Measurements from ENCODE around the gene KPNB1.

Gene KPNB1

GRCh38 chr17:47724705-47725104 lies 75.0 kb downstream of the KPNB1 start:
- TF ChIP-seq SCRT2 (tag by site-specific recombination; IDR thresholded peaks at IDR 0.05) = no peak
- TF ChIP-seq ZNF174 (tag by site-specific recombination; IDR thresholded peaks at IDR 0.05) = no peak
- no peak for TF ChIP-seq ZNF311 (tag by site-specific recombination; IDR thresholded peaks at IDR 0.05; ENCODE audit: borderline replicate concordance)
- TF ChIP-seq BCL6B (tag by site-specific recombination; IDR thresholded peaks at IDR 0.05) = no peak
- TF ChIP-seq ZNF837 (tag by site-specific recombination; IDR thresholded peaks at IDR 0.05) = no peak
- TF ChIP-seq, protein P1, sequence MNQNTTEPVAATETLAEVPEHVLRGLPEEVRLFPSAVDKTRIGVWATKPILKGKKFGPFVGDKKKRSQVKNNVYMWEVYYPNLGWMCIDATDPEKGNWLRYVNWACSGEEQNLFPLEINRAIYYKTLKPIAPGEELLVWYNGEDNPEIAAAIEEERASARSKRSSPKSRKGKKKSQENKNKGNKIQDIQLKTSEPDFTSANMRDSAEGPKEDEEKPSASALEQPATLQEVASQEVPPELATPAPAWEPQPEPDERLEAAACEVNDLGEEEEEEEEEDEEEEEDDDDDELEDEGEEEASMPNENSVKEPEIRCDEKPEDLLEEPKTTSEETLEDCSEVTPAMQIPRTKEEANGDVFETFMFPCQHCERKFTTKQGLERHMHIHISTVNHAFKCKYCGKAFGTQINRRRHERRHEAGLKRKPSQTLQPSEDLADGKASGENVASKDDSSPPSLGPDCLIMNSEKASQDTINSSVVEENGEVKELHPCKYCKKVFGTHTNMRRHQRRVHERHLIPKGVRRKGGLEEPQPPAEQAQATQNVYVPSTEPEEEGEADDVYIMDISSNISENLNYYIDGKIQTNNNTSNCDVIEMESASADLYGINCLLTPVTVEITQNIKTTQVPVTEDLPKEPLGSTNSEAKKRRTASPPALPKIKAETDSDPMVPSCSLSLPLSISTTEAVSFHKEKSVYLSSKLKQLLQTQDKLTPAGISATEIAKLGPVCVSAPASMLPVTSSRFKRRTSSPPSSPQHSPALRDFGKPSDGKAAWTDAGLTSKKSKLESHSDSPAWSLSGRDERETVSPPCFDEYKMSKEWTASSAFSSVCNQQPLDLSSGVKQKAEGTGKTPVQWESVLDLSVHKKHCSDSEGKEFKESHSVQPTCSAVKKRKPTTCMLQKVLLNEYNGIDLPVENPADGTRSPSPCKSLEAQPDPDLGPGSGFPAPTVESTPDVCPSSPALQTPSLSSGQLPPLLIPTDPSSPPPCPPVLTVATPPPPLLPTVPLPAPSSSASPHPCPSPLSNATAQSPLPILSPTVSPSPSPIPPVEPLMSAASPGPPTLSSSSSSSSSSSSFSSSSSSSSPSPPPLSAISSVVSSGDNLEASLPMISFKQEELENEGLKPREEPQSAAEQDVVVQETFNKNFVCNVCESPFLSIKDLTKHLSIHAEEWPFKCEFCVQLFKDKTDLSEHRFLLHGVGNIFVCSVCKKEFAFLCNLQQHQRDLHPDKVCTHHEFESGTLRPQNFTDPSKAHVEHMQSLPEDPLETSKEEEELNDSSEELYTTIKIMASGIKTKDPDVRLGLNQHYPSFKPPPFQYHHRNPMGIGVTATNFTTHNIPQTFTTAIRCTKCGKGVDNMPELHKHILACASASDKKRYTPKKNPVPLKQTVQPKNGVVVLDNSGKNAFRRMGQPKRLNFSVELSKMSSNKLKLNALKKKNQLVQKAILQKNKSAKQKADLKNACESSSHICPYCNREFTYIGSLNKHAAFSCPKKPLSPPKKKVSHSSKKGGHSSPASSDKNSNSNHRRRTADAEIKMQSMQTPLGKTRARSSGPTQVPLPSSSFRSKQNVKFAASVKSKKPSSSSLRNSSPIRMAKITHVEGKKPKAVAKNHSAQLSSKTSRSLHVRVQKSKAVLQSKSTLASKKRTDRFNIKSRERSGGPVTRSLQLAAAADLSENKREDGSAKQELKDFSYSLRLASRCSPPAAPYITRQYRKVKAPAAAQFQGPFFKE (tag by site-specific recombination; IDR thresholded peaks at IDR 0.05; ENCODE audit: borderline replicate concordance) = no peak
- 0 out of 2 replicates have a peak, but pooled peaks have one; percentile 23 for TF ChIP-seq ZNF335 (tag by site-specific recombination; conservative IDR thresholded peaks at IDR 0.05)
- no peak for TF ChIP-seq SETDB1 (IDR thresholded peaks at IDR 0.05; ENCODE audit: insufficient read length, low read length)
- TF ChIP-seq ZNF549 (tag by site-specific recombination; IDR thresholded peaks at IDR 0.05) = no peak
- no peak for TF ChIP-seq ZNF114 (tag by site-specific recombination; IDR thresholded peaks at IDR 0.05)
- no peak for TF ChIP-seq ZNF138 (tag by site-specific recombination; IDR thresholded peaks at IDR 0.05; ENCODE audit: borderline replicate concordance)
- no peak for TF ChIP-seq ZNF624 (tag by site-specific recombination; IDR thresholded peaks at IDR 0.05)
- TF ChIP-seq ZBTB48 (tag by site-specific recombination; IDR thresholded peaks at IDR 0.05) = no peak
- TF ChIP-seq ZNF785 (tag by site-specific recombination; IDR thresholded peaks at IDR 0.05) = no peak
- TF ChIP-seq ZNF433 (tag by site-specific recombination; IDR thresholded peaks at IDR 0.05; ENCODE audit: low read depth) = no peak
- no peak for TF ChIP-seq ZNF48 (tag by site-specific recombination; IDR thresholded peaks at IDR 0.05)
- TF ChIP-seq ZNF580 (tag by site-specific recombination; IDR thresholded peaks at IDR 0.05) = no peak
- no peak for TF ChIP-seq OSR2 (tag by site-specific recombination; IDR thresholded peaks at IDR 0.05)
- no peak for TF ChIP-seq ZNF530 (tag by site-specific recombination; IDR thresholded peaks at IDR 0.05; ENCODE audit: low read depth)
- TF ChIP-seq RBAK (tag by site-specific recombination; IDR thresholded peaks at IDR 0.05) = no peak
- TF ChIP-seq EGR2 (tag by site-specific recombination; IDR thresholded peaks at IDR 0.05; ENCODE audit: low read depth) = peak; percentile 65; the same call in 1 of the 2 replicates
- no peak for TF ChIP-seq MYNN (tag by site-specific recombination; IDR thresholded peaks at IDR 0.05; ENCODE audit: borderline replicate concordance)
- no peak for TF ChIP-seq ZNF23 (tag by site-specific recombination; IDR thresholded peaks at IDR 0.05; ENCODE audit: borderline replicate concordance)
- TF ChIP-seq ZNF555 (tag by site-specific recombination; conservative IDR thresholded peaks at IDR 0.05) = no peak
- TF ChIP-seq ZNF350 (tag by site-specific recombination; IDR thresholded peaks at IDR 0.05) = no peak
- peak; percentile 45 for TF ChIP-seq ZFHX2 (tag by site-specific recombination; conservative IDR thresholded peaks at IDR 0.05)
- no peak for TF ChIP-seq ZNF10 (tag by site-specific recombination; IDR thresholded peaks at IDR 0.05)
- POLR2A ChIA-PET = interaction anchor here (0.8 kb wide), 1 partner anchor 8 kb away, joined by 3 read pairs; the partner anchor contains the start of gene TBX21
- no peak overlapping the region for H3K4me3 ChIP-seq (ENCODE audit: low read depth, low read length)
- H3K9me3 ChIP-seq (ENCODE audit: control insufficient read depth, insufficient read depth, low read depth, low read length) = no peaks in the 10 kb centered on the region
- CTCF ChIA-PET = interaction anchor here (0.6 to 1.5 kb wide), 5 partner anchors 8 to 353 kb away, joined by 3 to 4 read pairs (median 3); partner anchors contain the start of gene TBX21
- H3K36me3 ChIP-seq (ENCODE audit: control insufficient read depth in 2 of 2, insufficient read depth in 1 of 2, low read length in 2 of 2) = no peaks in the 10 kb centered on the region
- peaks cover 2% of the 10 kb centered on the region for H3K4me1 ChIP-seq (ENCODE audit: control insufficient read depth, insufficient read depth, low read length)
- H3K27ac ChIP-seq (ENCODE audit: extremely low read depth, low read depth, low read length) = no peak overlapping the region
